Activated CD4-positive, alpha-beta T cell treated with anti-CD3 and anti-CD28 coated beads for 48 hours (primary cell): ENCODE measurements around the gene NUDT8.
A peak's percentile ranks its signal among the peaks of the same experiment; 100 is the strongest.
"Not testable (repeated sequence)": the region's sequence is repeated elsewhere in the genome, so short reads cannot be mapped to it uniquely, and the experiment has no call there.

Experiments used
- DNase-seq: peaks from one replicate; pipeline ENCODE4 v3.0.0-alpha.2; 2020

NUDT8 gene

GRCh38 chr11:67659651-67660165 is 30.0 kb upstream of the NUDT8 start:
- not testable (repeated sequence) for DNase-seq

- DNase-seq: no peak
Measured at GRCh38 chr11:67657300-67657699, 27.6 kb upstream of the NUDT8 start.

- DNase-seq: no peak
Measured at GRCh38 chr11:67656278-67656922, 26.7 kb upstream of the NUDT8 start.

- DNase-seq: no peak
Measured at GRCh38 chr11:67654225-67654624, 24.5 kb upstream of the NUDT8 start.

GRCh38 chr11:67652965-67653845 is 23.5 kb upstream of the NUDT8 start:
- no peak for DNase-seq

- DNase-seq: no peak
Measured at GRCh38 chr11:67651976-67652781, 22.4 kb upstream of the NUDT8 start.

- DNase-seq: no peak
Measured at GRCh38 chr11:67649634-67650510, 20.1 kb upstream of the NUDT8 start.

- DNase-seq: no peak
Measured at GRCh38 chr11:67648796-67649613, 19.3 kb upstream of the NUDT8 start.

- DNase-seq: peak; percentile 75
Measured at GRCh38 chr11:67648140-67648795, 18.5 kb upstream of the NUDT8 start.

- DNase-seq: no peak
Measured at GRCh38 chr11:67647471-67647870, 17.7 kb upstream of the NUDT8 start.

GRCh38 chr11:67646535-67647336 is 17.0 kb upstream of the NUDT8 start:
- DNase-seq: peak; percentile 56

GRCh38 chr11:67645521-67646461 is 16.1 kb upstream of the NUDT8 start:
- no peak for DNase-seq

- no peak for DNase-seq
Measured at GRCh38 chr11:67644472-67645418, 15.0 kb upstream of the NUDT8 start.

- no peak for DNase-seq
Measured at GRCh38 chr11:67644042-67644441, 14.3 kb upstream of the NUDT8 start.

- no peak for DNase-seq
Measured at GRCh38 chr11:67642173-67643120, 12.7 kb upstream of the NUDT8 start.
